B cell (primary cell): ENCODE results near the gene USB1.

ENCODE experiments used
- CTCF ChIP-seq: fragments of 200-600 bp; IDR thresholded peaks from one replicate; pipeline ENCODE4 v1.8.0; 2022; ENCODE audit warnings: antibody characterized with exemption, mild to moderate bottlenecking
- EZH2 ChIP-seq: IDR thresholded peaks from 2 replicates; pipeline ENCODE4 v1.6.1; 2012; ENCODE audit warnings: borderline replicate concordance, low read depth, mild to moderate bottlenecking, moderate library complexity, low read length; ENCODE audit not compliant: insufficient read depth, poor library complexity, severe bottlenecking

GRCh38 chr16:57962756-57963155 lies 38.5 kb upstream of the USB1 start:
- TF ChIP-seq CTCF (no peak), EZH2 (no peak)
